ENCODE results near the gene MAGEA9.
A peak's percentile ranks its signal among the peaks of the same experiment; 100 is the strongest.
"Not testable (repeated sequence)": the region's sequence is repeated elsewhere in the genome, so short reads cannot be mapped to it uniquely, and the experiment has no call there.

MAGEA9 gene

DNA sequence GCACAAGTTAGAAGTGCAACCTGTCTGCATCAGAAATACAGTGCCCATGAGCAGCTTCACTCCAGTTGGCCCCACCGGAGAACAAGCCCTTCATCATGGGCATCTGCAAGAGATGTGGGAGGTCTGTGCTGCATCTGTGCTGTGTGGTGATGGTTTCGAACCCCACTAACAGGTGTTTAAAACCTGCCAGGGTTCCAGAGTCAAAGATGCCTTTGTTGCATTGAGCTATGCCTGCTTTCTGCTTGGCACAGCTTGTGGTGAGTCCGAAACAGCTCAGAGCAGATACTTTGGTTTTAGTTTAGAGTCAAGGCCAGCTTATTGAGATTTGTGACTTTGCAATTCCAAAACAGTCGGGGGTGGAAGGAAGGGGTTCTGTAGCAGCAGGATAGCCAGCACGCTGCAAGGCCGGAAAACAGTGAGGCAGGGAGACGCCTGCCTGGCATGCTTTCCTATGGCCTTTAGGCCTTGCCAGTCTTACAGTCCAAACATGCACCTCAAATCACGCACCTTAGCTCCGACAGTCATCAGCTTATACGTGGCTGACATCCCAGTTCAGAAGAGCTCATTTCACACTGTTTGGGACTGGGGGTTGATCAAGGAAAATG, 21.8 kb downstream of the MAGEA9 start:
- peak in 1 of 10 donors; percentile 51 for DNase-seq
- intact Hi-C loops (cut with DNase I), result no loop called here

DNA sequence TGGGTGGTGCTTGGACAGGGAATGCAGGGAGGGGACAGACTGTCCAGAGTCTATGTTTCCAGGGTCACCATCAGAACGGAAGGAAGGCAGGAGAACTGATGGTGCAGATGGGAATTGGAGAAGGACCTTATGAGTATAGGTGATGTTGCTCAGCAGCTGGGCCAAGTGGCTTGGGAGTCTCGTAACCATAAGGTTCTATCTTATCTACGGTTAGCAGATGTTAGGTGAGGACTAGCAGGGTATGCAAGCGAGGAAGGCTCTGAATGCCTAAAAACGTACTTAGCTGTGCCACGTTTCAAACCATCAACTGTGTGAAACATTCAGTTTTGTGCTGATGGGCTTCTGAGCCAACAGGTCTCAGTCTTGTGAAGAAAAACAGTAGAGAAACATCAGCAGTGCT, 22.4 kb downstream of the MAGEA9 start:
- DNase-seq, result no peak
- intact Hi-C loops (cut with DNase I), result no loop called here

DNA sequence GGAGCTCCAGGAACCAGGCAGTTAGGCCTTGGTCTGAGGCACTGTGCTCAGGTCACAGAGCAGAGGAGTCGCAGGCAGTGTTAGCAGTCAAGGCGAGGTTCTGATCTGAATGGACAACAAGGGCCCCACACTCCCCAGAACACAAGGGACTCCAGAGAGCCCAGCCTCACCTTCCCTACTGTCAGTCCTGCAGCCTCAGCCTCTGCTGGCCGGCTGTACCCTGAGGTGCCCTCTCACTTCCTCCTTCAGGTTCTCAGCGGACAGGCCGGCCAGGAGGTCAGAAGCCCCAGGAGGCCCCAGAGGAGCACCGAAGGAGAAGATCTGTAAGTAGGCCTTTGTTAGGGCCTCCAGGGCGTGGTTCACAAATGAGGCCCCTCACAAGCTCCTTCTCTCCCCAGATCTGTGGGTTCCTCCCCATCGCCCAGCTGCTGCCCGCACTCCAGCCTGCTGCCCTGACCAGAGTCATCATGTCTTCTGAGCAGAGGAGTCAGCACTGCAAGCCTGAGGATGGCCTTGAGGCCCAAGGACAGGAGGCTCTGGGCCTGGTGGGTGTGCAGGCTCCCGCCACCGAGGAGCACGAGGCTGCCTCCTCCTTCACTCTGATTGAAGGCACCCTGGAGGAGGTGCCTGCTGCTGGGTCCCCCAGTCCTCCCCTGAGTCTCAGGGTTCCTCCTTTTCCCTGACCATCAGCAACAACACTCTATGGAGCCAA, 26.2 kb downstream of the MAGEA9 start:
- peak in 2 of 10 donors; percentile 67 to 77 for DNase-seq
- intact Hi-C loops (cut with DNase I), result no loop called here

DNA sequence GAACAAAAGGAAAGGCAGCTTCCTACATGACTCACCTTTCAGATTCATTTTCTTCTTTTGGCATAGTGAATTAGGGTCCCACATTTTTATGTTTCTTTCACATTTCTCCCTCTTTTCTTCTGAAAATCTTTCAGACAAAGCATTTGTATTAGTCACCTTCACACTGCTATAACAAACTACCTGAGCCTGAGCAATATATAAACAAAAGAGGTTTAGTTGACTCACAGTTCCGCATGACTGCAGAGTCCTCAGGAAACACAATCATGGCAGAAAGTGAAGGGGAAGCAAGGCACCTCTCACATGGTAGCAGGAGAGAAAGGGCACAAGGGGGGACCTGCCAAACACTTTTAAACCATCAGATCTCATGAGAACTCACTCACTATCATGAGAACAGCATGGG, 36.9 kb downstream of the MAGEA9 start:
- no peak for DNase-seq
- intact Hi-C loops (cut with DNase I), result no loop called here

DNA sequence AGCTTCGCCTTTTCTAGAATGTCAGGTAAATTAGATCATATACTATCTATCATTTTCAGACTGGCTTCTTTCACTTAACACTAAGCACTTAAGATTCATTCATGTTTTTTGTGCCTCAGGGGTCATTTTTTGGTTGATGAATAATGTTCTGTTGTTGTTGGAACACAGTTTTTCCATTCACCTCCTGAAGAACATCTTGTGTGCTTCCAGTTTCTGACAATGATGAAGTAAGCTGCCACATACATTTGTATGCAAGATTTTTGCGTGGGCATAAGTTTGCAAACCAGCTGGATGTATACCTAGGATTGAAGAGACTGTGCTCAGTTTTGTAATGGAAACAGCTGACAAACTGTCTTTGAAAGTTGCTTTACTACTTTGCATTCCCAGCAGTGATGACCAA, 37.6 kb downstream of the MAGEA9 start:
- intact Hi-C loops (cut with DNase I), result no loop called here
- DNase-seq, result no peak

DNA sequence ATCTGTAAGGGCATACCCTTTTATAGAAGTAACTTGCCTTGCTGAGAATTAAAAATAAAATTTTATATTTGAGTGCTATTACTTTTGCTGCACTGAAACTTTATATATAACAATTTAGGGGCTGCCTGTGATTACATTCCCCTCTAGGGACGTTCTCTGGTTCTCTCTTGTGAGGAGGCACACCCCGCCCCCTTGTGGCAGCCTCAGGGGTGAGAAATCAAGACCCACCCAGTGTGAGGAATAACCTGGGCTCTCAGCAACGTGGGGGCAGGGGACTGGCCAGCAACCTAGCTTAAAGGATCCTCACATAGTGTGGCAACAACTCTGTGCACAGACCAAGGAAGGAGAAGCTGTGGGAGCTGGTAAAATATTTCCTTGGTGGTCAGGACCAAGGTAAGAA, 43.7 kb downstream of the MAGEA9 start:
- intact Hi-C loops (cut with DNase I), result no loop called here
- peak in 1 of 10 donors; percentile 43 for DNase-seq

DNA sequence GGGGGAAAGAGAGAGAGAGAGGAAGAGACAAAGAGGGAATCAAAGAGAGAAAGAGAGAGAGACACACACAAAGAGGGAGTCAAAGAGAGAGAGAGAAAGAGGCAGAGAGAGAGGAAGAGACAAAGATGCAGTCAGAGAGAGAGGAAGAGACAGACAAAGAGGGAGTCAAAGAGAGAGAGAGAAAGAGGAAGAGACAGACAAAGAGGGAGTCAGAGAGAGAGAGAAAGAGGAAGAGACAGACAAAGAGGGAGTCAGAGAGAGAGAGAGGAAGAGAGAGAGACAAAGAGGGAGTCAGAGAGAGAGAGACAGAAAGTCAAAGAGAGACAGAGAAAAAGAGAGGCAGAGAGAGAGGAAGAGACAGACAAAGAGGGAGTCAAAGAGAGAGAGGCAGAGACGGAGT, 45.5 kb downstream of the MAGEA9 start:
- intact Hi-C loops (cut with DNase I), result no loop called here
- no peak for DNase-seq

DNA sequence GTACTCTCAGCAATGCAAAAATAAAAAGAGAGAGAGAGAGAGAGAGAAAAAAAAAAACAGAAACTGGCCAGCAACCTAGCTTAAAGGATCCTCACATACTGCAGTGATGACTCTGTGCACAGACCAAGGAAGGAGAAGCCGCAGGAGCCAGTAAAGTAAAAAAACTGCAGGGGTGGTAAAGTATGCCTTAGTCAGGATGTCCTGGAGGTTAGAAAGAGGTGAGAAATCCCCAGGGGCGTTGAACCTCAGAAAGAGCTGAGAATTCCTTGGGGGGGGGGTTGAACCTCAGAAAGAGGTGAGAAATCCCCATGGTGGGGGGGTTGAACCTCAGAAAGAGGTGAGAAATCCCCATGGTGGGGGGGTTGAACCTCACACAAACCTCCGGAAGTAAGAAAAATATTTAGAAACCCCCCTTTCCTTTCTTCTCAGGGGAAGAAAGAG, 48.0 kb downstream of the MAGEA9 start:
- no peak for DNase-seq
- intact Hi-C loops (cut with DNase I), result no loop called here

DNA sequence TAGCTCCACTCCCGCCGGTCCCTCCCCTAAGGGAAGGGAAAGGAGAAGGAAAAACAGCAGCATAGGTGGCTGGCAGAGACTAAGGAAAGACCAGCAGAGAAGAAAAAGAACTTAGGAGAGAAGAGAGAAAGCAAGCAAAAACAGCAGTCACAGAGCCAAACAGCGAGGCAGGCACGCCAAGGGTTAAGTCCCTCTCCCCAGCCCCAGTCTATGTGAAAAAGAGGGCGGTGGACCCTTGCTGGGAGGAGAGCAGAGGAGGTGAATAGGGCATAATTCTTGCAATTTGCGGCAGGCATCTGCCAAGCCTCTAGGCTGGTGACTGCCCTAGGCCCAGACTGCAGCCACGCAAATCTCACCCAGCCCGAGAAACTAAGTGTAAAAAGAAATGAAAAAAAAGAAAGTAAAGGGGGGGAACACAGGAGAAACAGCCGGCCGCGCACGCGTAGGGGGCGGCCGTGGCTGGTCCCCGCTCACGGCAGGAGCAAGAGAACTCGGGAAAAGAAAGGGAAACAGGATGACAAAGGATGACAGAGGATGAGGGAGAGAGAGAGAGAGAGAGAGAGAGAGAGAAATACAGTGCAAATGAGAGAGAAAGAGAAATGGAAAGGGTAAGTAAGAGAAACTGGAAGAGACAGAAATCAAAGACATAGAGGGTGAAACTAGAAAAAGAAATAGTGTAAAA, 48.6 kb downstream of the MAGEA9 start:
- intact Hi-C loops (cut with DNase I), result no loop called here
- peak in 1 of 10 donors; percentile 44 for DNase-seq

DNA sequence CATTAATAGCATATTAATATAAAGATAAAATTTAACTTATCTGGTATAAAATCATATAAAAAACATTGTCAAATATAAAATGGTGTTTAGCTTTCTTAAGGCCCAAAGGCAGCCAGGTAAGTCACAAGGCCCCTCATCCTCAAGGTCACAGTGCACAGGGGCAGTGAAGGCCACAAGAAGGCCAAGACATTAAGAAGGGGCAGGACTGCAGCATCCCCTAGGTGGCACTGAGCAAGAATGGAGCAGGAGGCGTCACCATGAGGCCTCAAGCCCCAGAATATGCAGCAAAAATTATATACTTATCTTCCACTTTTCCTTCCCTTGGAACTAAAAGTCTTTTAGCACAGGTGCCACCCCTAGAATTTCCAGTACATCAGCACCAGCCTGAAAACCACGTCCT, 49.7 kb downstream of the MAGEA9 start:
- peak in 1 of 10 donors; percentile 64 for DNase-seq
- intact Hi-C loops (cut with DNase I), result no loop called here

DNA sequence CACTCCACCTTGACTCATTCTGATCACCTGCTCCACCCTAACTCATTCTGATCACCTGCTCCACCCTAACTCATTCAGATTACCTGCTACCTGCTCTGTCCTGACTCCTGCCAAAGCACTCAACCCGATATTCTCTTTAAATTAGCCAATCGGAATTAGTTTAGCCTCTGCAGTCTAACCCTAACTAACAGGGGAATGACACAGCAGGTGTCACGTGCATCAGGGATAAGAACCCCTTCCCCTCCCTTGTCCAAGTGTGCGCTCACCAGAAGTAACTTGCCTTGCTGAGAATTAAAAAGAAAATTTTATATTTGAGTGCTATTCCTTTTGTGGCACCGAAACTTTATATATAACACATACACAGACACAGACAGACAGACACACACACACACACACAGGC, 55.0 kb downstream of the MAGEA9 start:
- DNase-seq; intact Hi-C loops (cut with DNase I): not testable (repeated sequence)

DNA sequence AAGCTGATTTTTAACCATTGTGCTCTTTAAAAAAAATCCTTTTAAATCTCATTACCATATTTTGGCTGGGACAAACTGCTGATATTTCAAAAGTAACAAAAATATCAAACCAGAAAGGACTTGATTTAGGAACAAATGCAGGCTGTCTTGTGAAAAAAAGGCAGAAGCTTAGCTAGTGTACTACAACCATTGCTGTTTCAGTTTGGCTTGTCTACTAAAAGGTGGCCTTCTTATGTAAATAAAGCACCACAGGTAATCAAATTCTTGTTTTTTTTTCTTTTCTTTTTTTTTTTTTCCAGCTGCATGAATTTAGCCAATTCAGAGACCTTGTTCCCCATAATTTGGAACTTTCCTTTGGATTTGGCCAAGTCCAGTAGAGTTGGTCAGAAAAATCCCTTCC, 55.4 kb downstream of the MAGEA9 start:
- DNase-seq, result no peak
- intact Hi-C loops (cut with DNase I), result no loop called here
